GM19452 (cell line): ENCODE measurements around the gene ARIH2.

Experiments
- ATAC-seq: cut with Tn5 transposase; IDR thresholded peaks from one replicate; pipeline ENCODE4 v1.9.1; 2021; ENCODE audit not compliant: unreplicated experiment

Gene ARIH2

DNA sequence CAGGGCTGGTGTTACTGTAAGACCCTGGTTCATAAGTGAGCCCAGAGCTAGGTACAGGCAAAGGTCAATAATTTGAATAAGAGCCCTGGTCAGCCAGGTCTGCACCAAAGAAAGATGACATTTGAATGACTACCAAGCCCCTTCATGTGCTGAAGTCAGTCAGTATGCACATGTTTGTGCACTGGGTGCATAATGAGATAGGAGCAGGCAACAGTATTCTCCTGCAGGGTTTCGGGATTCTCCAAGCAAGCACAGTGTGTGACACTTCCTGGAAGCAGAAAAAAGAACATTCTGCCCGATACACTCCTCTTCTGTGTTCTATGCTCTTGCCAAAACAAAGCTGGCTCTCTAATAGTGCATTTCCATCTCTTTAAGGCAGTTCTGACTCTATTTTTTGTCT lies 116.0 kb downstream of the ARIH2 start:
- ATAC-seq = no peak

DNA sequence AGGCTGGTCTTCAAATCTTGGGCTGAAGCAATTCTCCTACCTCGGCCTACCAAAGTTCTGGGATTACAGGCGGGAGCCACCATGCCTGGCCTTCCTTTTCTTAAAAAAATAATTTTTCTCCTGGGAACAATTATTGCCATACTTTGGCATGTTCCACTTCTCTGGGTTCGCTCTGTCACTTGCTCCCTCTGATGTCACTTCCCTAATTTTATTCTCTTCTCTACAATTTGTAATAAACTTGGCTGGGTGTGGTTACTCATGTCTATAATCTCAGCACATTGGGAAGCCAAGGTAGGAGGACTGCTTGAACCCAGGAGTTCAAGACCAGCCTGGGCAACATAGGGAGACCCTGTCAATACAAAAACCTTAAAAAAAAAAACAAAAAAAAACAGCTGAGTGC lies 116.6 kb downstream of the ARIH2 start:
- no peak for ATAC-seq
